Stimulated activated CD4-positive, alpha-beta T cell treated with anti-CD3 and anti-CD28 coated beads, Interleukin-4, amount 100 ng/mL, for 48 hours (primary cell): ENCODE measurements around the gene FAM98B.
A peak's percentile ranks its signal among the peaks of the same experiment; 100 is the strongest.
"Not testable (repeated sequence)": the region's sequence is repeated elsewhere in the genome, so short reads cannot be mapped to it uniquely, and the experiment has no call there.

ENCODE experiments used
- DNase-seq, 2 donors: peaks; one replicate each; pipeline ENCODE4 v3.0.0-alpha.2; 2020; ENCODE audit warnings: low read depth in 2 of 2

Gene FAM98B

GRCh38 chr15:38453971-38454695 lies at the start of gene FAM98B:
TSS of gene FAM98B (plus strand) at chr15:38454127. CDS start at chr15:38454162, 35 bp downstream.
- peak; percentile 79 to 90 for DNase-seq

GRCh38 chr15:38406436-38406835 lies 47.5 kb upstream of the FAM98B start:
- no peak for DNase-seq

GRCh38 chr15:38408576-38408975 lies 45.4 kb upstream of the FAM98B start:
- DNase-seq = no peak

GRCh38 chr15:38411902-38412301 lies 42.0 kb upstream of the FAM98B start:
- DNase-seq = no peak

- no peak for DNase-seq
Observed at GRCh38 chr15:38412466-38412865, 41.5 kb upstream of the FAM98B start.

GRCh38 chr15:38414357-38414756 lies 39.6 kb upstream of the FAM98B start:
- DNase-seq = no peak

- DNase-seq = no peak
Observed at GRCh38 chr15:38421069-38421690, 32.7 kb upstream of the FAM98B start.

GRCh38 chr15:38424101-38424552 lies 29.8 kb upstream of the FAM98B start:
- no peak for DNase-seq

GRCh38 chr15:38425269-38425668 lies 28.7 kb upstream of the FAM98B start:
- no peak for DNase-seq

GRCh38 chr15:38427380-38427779 lies 26.5 kb upstream of the FAM98B start:
- DNase-seq = no peak

- no peak for DNase-seq
Observed at GRCh38 chr15:38430106-38430760, 23.7 kb upstream of the FAM98B start.

GRCh38 chr15:38436993-38437392 lies 16.9 kb upstream of the FAM98B start:
- no peak for DNase-seq

- not testable (repeated sequence) for DNase-seq
Observed at GRCh38 chr15:38437603-38438002, 16.3 kb upstream of the FAM98B start.

- DNase-seq = no peak
Observed at GRCh38 chr15:38438031-38438986, 15.6 kb upstream of the FAM98B start.

- peak in 1 of 2 donors; percentile 24 for DNase-seq
Observed at GRCh38 chr15:38440353-38441129, 13.4 kb upstream of the FAM98B start.

- DNase-seq = no peak
Observed at GRCh38 chr15:38441130-38441519, 12.8 kb upstream of the FAM98B start.

- no peak for DNase-seq
Observed at GRCh38 chr15:38454696-38455090, 766 bp downstream of the FAM98B start.

- no peak for DNase-seq
Observed at GRCh38 chr15:38455092-38455491, 1.2 kb downstream of the FAM98B start.

GRCh38 chr15:38458646-38459045 lies 4.7 kb downstream of the FAM98B start:
- DNase-seq = no peak

GRCh38 chr15:38459480-38459879 lies 5.6 kb downstream of the FAM98B start:
- no peak for DNase-seq

GRCh38 chr15:38460543-38460942 lies 6.6 kb downstream of the FAM98B start:
- DNase-seq = no peak
